Muscle layer of colon (tissue), 2 donors: Measurements from ENCODE around the gene NAB2.

Experiments
- H3K27ac ChIP-seq: one replicate; pipeline ENCODE4 v1.7.0; 2013; ENCODE audit warnings: low read depth, mild to moderate bottlenecking, low read length, moderate library complexity
- H3K27me3 ChIP-seq, 2 donors: one replicate each; pipeline ENCODE4 v1.7.0; 2013; ENCODE audit warnings: low read length in 2 of 2, mild to moderate bottlenecking in 2 of 2; ENCODE audit not compliant: insufficient read depth in 2 of 2, control insufficient read depth in 1 of 2
- H3K36me3 ChIP-seq: one replicate; pipeline ENCODE4 v1.7.0; 2013; ENCODE audit warnings: mild to moderate bottlenecking, low read length; ENCODE audit not compliant: insufficient read depth
- H3K4me1 ChIP-seq: one replicate; pipeline ENCODE4 v1.7.0; 2013; ENCODE audit warnings: mild to moderate bottlenecking, low read length; ENCODE audit not compliant: insufficient read depth
- H3K4me3 ChIP-seq, 2 donors: one replicate each; pipeline ENCODE4 v1.7.0; 2013; ENCODE audit warnings: low read length in 2 of 2, low read depth in 1 of 2, mild to moderate bottlenecking in 1 of 2, moderate library complexity in 1 of 2
- H3K9ac ChIP-seq: one replicate; pipeline ENCODE4 v1.7.0; 2013; ENCODE audit warnings: low read length
- H3K9me3 ChIP-seq: one replicate; pipeline ENCODE4 v1.7.0; 2013; ENCODE audit warnings: mild to moderate bottlenecking, low read length
- donor health status: abdominal sarcoma.
- donor health status: Adenocarcinoma of cecum.

NAB2 gene

GRCh38 chr12:57088354-57089270 lies at the start of gene NAB2:
Gene NAB2, plus strand, starts transcription at chr12:57089114. Its CDS starts 158 bp downstream, at chr12:57089272.
- H3K4me3 ChIP-seq = peak within 1 kb of the TSS; percentile 81 to 83
- H3K27ac ChIP-seq = peak within 1 kb of the TSS; percentile 100
- peak within 1 kb of the TSS; percentile 84 for H3K9ac ChIP-seq
- no peaks in the 10 kb centered on the region for H3K9me3 ChIP-seq
- H3K4me1 ChIP-seq = peaks cover 48% of the 10 kb centered on the region
- H3K27me3 ChIP-seq = no peaks in the 10 kb centered on the region
- peaks cover 26% of the 10 kb centered on the region for H3K36me3 ChIP-seq

- H3K9me3 ChIP-seq = no peaks in the 10 kb centered on the region
- H3K36me3 ChIP-seq = no peaks in the 10 kb centered on the region
- H3K27me3 ChIP-seq = no peaks in the 10 kb centered on the region
Observed at GRCh38 chr12:57040211-57040610, 48.7 kb upstream of the NAB2 start.

GRCh38 chr12:57040750-57041149 lies 48.2 kb upstream of the NAB2 start:
- no peak overlapping the region for H3K4me3 ChIP-seq
- H3K36me3 ChIP-seq = no peaks in the 10 kb centered on the region
- no peaks in the 10 kb centered on the region for H3K4me1 ChIP-seq
- no peak overlapping the region for H3K27ac ChIP-seq
- no peaks in the 10 kb centered on the region for H3K9me3 ChIP-seq
- H3K9ac ChIP-seq = no peak overlapping the region
- no peaks in the 10 kb centered on the region for H3K27me3 ChIP-seq

More at GRCh38 chr12:57040211-57040610, 48.7 kb upstream of the NAB2 start:
- Histone ChIP-seq H3K4me3 (no peak overlapping the region), H3K27ac (no peak overlapping the region), H3K9ac (no peak overlapping the region), H3K4me1 (no peaks in the 10 kb centered on the region)

GRCh38 chr12:57042695-57043094 lies 46.2 kb upstream of the NAB2 start:
- H3K36me3 ChIP-seq = no peaks in the 10 kb centered on the region

GRCh38 chr12:57044468-57044867 lies 44.4 kb upstream of the NAB2 start:
- no peak overlapping the region for H3K27ac ChIP-seq
- H3K4me1 ChIP-seq = peaks cover 5% of the 10 kb centered on the region
- no peaks in the 10 kb centered on the region for H3K27me3 ChIP-seq
- no peaks in the 10 kb centered on the region for H3K9me3 ChIP-seq
- H3K9ac ChIP-seq = no peak overlapping the region
- H3K4me3 ChIP-seq = no peak overlapping the region
- no peaks in the 10 kb centered on the region for H3K36me3 ChIP-seq

More at GRCh38 chr12:57042695-57043094, 46.2 kb upstream of the NAB2 start:
- Histone ChIP-seq H3K27ac (no peak overlapping the region), H3K4me3 (no peak overlapping the region), H3K4me1 (no peaks in the 10 kb centered on the region), H3K9ac (no peak overlapping the region), H3K27me3 (no peaks in the 10 kb centered on the region), H3K9me3 (no peaks in the 10 kb centered on the region)

- Histone ChIP-seq H3K36me3 (no peaks in the 10 kb centered on the region), H3K4me3 (no peak overlapping the region), H3K9ac (no peak overlapping the region), H3K9me3 (no peaks in the 10 kb centered on the region), H3K27me3 (no peaks in the 10 kb centered on the region), H3K4me1 (peaks cover 5% of the 10 kb centered on the region), H3K27ac (no peak overlapping the region)
Observed at GRCh38 chr12:57044889-57045288, 44.0 kb upstream of the NAB2 start.

- H3K36me3 ChIP-seq = no peaks in the 10 kb centered on the region
- H3K27me3 ChIP-seq = no peaks in the 10 kb centered on the region
- peaks cover 5% of the 10 kb centered on the region for H3K4me1 ChIP-seq
- no peak overlapping the region for H3K27ac ChIP-seq
- H3K9ac ChIP-seq = no peak overlapping the region
- H3K4me3 ChIP-seq = no peak overlapping the region
- no peaks in the 10 kb centered on the region for H3K9me3 ChIP-seq
Observed at GRCh38 chr12:57046086-57046791, 42.7 kb upstream of the NAB2 start.

GRCh38 chr12:57046947-57047890 lies 41.7 kb upstream of the NAB2 start:
- peaks cover 5% of the 10 kb centered on the region for H3K4me1 ChIP-seq
- no peaks in the 10 kb centered on the region for H3K36me3 ChIP-seq
- H3K4me3 ChIP-seq = no peak overlapping the region
- H3K9me3 ChIP-seq = no peaks in the 10 kb centered on the region
- H3K27me3 ChIP-seq = no peaks in the 10 kb centered on the region
- H3K9ac ChIP-seq = no peak overlapping the region
- H3K27ac ChIP-seq = no peak overlapping the region

GRCh38 chr12:57047981-57048380 lies 40.9 kb upstream of the NAB2 start:
- Histone ChIP-seq H3K4me3 (no peak overlapping the region), H3K36me3 (no peaks in the 10 kb centered on the region), H3K4me1 (peaks cover 5% of the 10 kb centered on the region), H3K27ac (no peak overlapping the region), H3K9me3 (no peaks in the 10 kb centered on the region), H3K27me3 (no peaks in the 10 kb centered on the region), H3K9ac (no peak overlapping the region)

- no peak overlapping the region for H3K27ac ChIP-seq
- H3K4me3 ChIP-seq = no peak overlapping the region
- H3K4me1 ChIP-seq = peaks cover 5% of the 10 kb centered on the region
- H3K27me3 ChIP-seq = no peaks in the 10 kb centered on the region
- H3K9ac ChIP-seq = no peak overlapping the region
- H3K9me3 ChIP-seq = no peaks in the 10 kb centered on the region
- no peaks in the 10 kb centered on the region for H3K36me3 ChIP-seq
Observed at GRCh38 chr12:57048423-57049118, 40.3 kb upstream of the NAB2 start.
